GM19324 (cell line): ENCODE measurements around the gene TRIM7.
"Not testable (repeated sequence)": the region's sequence is repeated elsewhere in the genome, so short reads cannot be mapped to it uniquely, and the experiment has no call there.

Experiments
- ATAC-seq: cut with Tn5 transposase; IDR thresholded peaks from one replicate; pipeline ENCODE4 v1.9.1; 2021; ENCODE audit warnings: mild to moderate bottlenecking, moderate library complexity; ENCODE audit not compliant: unreplicated experiment, low FRiP score

Gene TRIM7

GRCh38 chr5:181214249-181214648 is 9.3 kb upstream of the TRIM7 start:
- ATAC-seq, result not testable (repeated sequence)

- no peak for ATAC-seq
These were observed 7.9 kb upstream of the TRIM7 start for GRCh38 chr5:181212934-181213333.

GRCh38 chr5:181212080-181212479 is 7.1 kb upstream of the TRIM7 start:
- no peak for ATAC-seq

- no peak for ATAC-seq
These were observed 6.2 kb upstream of the TRIM7 start for GRCh38 chr5:181211208-181211607.

GRCh38 chr5:181210698-181211097 is 5.7 kb upstream of the TRIM7 start:
- ATAC-seq, result not testable (repeated sequence)

DNA sequence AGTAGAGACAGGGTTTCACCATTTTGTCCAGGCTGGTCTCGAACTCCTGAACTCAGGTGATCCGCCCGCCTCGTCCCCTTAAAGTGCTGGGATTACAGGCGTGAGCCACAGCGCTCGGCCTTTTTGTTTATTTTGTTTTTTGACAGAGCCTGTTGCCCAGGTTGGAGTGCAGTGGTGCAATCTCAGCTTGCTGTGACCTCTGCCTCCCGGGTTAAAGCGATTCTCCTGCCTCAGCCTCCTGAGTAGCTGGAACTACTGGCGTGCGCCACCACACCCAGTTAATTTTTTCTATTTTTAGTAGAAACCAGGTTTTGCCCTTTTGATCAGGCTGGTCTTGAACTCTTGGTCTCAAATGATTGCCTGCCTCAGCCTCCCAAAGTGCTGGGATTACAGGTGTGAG is 5.2 kb upstream of the TRIM7 start:
- ATAC-seq, result not testable (repeated sequence)

DNA sequence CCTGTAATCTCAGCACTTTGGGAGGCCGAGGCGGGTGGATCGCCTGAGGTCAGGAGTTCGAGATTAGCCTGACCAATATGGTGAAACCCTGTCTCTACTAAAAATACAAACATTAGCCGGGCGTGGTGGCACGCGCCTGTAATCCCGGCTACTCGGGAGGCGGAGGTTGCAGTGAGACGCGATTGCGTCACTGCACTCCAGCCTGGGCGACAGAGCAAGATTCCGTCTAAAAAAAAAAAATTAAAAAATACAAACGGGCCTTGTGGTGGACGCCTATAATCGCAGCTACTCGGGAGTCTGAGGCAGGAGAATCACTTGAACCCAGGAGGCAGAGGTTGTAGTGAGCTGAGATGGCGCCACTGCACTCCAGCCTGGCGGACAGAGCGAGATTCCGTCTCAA is 4.0 kb upstream of the TRIM7 start:
- not testable (repeated sequence) for ATAC-seq

DNA sequence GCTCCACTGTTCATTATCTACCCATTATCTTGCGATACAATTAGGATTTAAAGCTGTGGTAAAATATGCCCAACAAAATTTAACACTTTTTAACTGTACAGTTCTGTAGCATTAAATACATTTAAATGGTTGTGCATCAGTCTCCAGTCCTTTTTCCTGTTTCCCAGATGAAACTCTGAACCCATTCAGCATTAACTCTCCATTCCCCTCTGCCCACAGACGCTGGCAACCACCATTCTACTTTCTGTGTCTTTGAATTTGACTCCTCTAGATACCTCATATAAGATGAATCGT is 2.9 kb upstream of the TRIM7 start:
- ATAC-seq, result no peak

DNA sequence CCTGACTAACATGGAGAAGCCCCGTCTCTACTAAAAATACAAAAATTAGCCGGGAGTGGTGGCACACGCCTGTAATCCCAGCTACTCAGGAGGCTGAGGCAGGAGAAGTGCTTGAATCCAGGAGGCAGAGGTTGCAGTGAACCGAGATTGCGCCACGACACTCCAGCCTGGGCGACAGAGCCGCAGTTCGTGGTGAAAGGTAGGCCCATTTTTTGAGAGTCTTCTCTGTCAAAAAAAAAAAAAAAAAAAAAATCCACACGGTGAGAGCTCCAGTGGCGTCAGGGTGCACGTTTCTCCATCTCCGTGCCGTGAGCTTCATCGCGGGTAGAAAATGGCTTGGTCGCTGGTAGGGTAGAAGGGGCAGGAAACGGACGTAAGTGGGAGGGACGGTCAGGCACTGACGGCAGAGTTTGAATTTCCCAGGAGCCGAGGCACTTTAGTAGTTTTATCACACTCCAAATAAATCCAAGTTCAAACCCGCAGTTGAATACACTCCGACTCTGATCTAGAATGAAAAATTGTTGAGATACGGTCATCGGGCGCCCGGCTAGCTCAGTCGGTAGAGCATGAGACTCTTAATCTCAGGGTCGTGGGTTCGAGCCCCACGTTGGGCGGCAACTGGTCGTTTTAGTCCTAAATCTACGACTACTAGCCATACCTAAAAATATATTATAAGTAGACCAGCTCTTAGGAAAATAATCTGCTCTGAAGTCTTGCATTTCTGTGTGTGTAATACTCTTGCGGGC is 2.4 kb upstream of the TRIM7 start:
- no peak for ATAC-seq

- no peak for ATAC-seq
These were observed 1.0 kb upstream of the TRIM7 start for GRCh38 chr5:181205761-181206649.

GRCh38 chr5:181204113-181204825 is 727 bp downstream of the TRIM7 start:
- no peak for ATAC-seq

- no peak for ATAC-seq
These were observed 1.3 kb downstream of the TRIM7 start for GRCh38 chr5:181203777-181204112.

GRCh38 chr5:181203093-181203711 is 1.8 kb downstream of the TRIM7 start:
- no peak for ATAC-seq

DNA sequence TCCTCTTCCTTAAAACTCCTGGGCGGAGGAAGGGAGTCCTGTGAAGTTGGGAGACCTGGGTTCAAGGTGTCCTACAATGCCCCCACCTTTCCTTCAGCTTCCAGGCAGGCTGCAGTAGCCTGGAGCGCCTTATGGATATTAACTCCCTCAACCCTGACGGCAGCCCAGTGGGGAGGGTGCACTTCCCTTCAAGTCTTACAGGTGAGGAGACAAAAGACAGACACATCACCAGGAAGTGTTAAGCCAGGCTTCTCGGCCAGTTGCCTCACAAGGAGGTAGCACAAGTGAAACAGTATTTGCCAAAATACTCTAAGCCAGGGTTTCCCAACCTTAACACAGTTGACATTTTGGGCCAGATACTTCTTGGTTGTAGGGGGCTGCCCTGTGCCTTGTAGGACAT is 4.2 kb downstream of the TRIM7 start:
- ATAC-seq, result no peak

GRCh38 chr5:181199881-181200638 is 4.9 kb downstream of the TRIM7 start:
- ATAC-seq, result no peak

DNA sequence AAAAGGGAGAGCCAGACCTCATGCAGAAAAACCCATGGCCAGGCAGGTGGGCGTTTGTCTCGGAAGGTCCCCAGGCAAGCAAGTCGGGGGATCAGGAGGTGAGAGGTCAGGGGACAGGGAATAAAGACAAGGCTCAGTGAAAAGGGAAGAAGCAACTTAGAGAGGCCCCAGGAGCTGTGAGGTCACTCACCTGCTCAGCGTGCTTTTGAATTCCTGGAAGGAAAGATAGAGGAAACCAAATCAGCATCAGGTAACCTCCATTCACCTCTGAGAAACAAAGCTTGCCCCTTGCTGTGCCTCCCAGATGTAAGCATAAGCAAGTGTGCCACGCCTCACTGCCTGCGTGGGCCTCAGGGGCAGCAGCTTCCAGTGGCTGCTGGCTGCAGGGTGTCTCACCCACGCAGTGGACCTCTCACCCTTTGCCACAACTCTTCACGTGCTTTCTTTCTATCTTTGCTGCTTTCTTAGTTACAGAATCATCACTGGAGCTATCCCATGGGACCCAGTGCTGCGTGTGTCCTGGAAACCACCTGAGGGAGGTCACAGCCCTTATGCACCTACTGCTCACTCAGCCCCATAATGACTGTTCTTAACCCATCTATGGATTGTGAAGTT is 6.0 kb downstream of the TRIM7 start:
- ATAC-seq, result peak; percentile 37

DNA sequence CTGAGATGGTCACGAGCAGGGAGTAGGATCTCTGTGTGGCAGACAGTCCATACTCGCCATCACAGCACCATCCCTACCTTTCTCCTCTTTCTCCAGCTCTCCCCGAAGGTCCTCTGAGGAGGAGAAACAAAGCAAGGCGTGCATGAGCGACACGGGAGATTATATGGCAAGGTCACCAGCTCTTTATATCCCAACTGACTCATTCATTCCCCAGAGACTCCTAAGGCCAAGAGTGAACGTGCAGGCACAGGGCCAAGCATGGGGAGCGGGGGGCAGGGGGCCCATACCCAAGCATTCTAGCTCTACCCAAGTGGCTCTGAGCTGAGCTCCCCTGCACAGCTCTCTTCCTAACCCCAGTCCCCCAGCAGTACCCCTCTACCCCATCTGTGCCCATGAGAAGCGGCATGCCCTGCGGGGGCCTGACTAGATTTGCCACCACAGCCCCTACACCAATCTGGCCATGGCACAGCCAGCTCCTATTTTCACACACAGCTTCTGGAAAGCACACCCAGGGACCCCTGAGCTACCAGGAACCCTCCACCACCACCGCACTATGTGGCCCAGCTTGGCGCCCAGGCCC is 6.8 kb downstream of the TRIM7 start:
- ATAC-seq, result no peak

DNA sequence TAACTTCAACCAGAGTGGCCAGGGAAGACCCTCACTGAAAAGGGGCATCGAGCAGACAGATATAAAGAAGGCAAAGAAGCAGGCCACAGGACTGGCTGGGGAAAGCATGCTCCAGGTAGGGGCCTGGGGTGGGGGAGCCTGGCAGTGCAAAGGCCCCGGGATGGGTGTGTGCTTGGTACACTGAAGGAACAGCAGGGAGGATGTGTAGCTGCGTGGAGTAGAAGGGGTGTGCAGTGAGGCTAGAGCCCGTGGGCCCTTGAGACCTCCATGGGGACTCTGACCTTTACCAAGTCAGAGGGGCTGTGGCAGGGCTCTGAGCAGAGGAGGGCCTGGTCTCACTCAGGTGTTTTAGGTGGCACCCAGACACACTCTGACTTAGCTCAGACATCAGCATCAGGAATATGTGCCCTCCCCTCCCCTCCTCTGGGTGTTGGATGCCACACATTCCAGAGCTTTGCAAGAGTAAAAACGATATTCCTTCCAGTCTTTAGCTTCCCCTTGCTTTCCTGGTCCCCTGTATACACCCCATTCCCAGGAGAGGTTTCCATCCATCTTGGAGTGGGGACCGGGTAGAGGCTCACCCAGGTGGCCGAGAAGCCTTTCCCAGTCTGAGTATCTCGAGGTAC is 7.6 kb downstream of the TRIM7 start:
- no peak for ATAC-seq

- no peak for ATAC-seq
These were observed 9.7 kb downstream of the TRIM7 start for GRCh38 chr5:181195249-181195761.
